Left cardiac atrium (tissue), 4 donors: ENCODE measurements around the gene WFDC10B. TPM values are rescaled to one million over a fixed set of nuclear protein-coding genes. Genes with fewer than 3 reads are reported as not detected.
"Not testable (repeated sequence)": the region's sequence is repeated elsewhere in the genome, so short reads cannot be mapped to it uniquely, and the experiment has no call there.

Experiments
- ATAC-seq, 2 donors: fragments of 200-7000 bp; cut with Tn5 transposase; one replicate each; pipeline ENCODE4 v1.9.1; 2020; ENCODE audit warnings: mild to moderate bottlenecking in 2 of 2, moderate library complexity in 2 of 2
- DNase-seq: peaks from one replicate; pipeline ENCODE4 v3.0.0-alpha.2; 2020
- intact Hi-C, 2 donors: fragments of 100-400 bp; cut with DNase I; formaldehyde crosslinking; loops; one replicate each; pipeline versions ENCODE4 v1.14.1 to v1.15.1; 2022 to 2023
- microRNA-seq, 2 donors: library from miRNA; unstranded; fragments of <30 nt; microRNA quantifications; one replicate each; pipeline ENCODE4 v1.2.0, GENCODE V29; 2020
- total RNA-seq, 2 donors: library from RNA; stranded (reverse); fragmentation: NEBNext Ultra II Directional; extraction: Animal tissue kit (Norgen Biotek cat#: 25700); gene quantifications; one replicate each; pipeline ENCODE4 v1.2.1, GENCODE V29; 2021
- donor health status: DM: no; HTN: yes; CAD: no.
- donor health status: DM: no; HTN: yes; CAD: no; lungs with severe emphysema.
- donor health status: DM: yes; HTN: yes; CAD: no.
- donor health status: Dilated cardiomyopathy.

WFDC10B gene
- total RNA-seq, 2 donors from 2014 or later = not detected

- ATAC-seq, DNase-seq, intact Hi-C loops: not testable (repeated sequence)
Observed at GRCh38 chr20:45657038-45657437, 47.8 kb downstream of the WFDC10B start.

GRCh38 chr20:45651726-45652125, 53.1 kb downstream of the WFDC10B start:
- ATAC-seq = not testable (repeated sequence)

GRCh38 chr20:45649312-45649863, 55.4 kb downstream of the WFDC10B start:
- DNase-seq (no peak), ATAC-seq (no peak)
- intact Hi-C loops = no loop called here

More at GRCh38 chr20:45651726-45652125, 53.1 kb downstream of the WFDC10B start:
- DNase-seq, intact Hi-C loops: not testable (repeated sequence)

GRCh38 chr20:45647441-45648050, 57.3 kb downstream of the WFDC10B start:
- intact Hi-C loops = no loop called here
- DNase-seq (no peak), ATAC-seq (no peak)

GRCh38 chr20:45646875-45647274, 57.9 kb downstream of the WFDC10B start:
- intact Hi-C loops = no loop called here
- no peak for DNase-seq
- ATAC-seq = no peak

- DNase-seq = peak; percentile 18
- ATAC-seq, intact Hi-C loops: not testable (repeated sequence)
Observed at GRCh38 chr20:45645869-45646268, 59.0 kb downstream of the WFDC10B start.

GRCh38 chr20:45641076-45641475, 63.7 kb downstream of the WFDC10B start:
- DNase-seq, intact Hi-C loops, ATAC-seq: not testable (repeated sequence)

- no peak for DNase-seq
- no peak for ATAC-seq
- intact Hi-C loops = no loop called here
Observed at GRCh38 chr20:45639687-45640086, 65.1 kb downstream of the WFDC10B start.

- ATAC-seq (no peak), DNase-seq (no peak)
- intact Hi-C loops = no loop called here
Observed at GRCh38 chr20:45636513-45636912, 68.3 kb downstream of the WFDC10B start.

Small RNAs within 50 kb of the gene (microRNA-seq; reads per million reads assigned to microRNA genes)
- 0.27 to 1.0 reads per million in 2 donors for gene MIR3617

Other genes starting within 250 kb of the WFDC10B start
- gene WFDC2, start 235.3 kb downstream of the WFDC10B start, total RNA-seq = 1 to 10 TPM in 1 of 2 donors, under 1 TPM in 1; 0.52 to 6.9 TPM
- not detected for gene SPINT3, start 189.4 kb downstream of the WFDC10B start, total RNA-seq
- gene WFDC6, start 165.5 kb downstream of the WFDC10B start, total RNA-seq = not detected
- under 1 TPM in 1 of 2 donors, not detected in 1; 0.68 TPM for gene EPPIN, start 157.6 kb downstream of the WFDC10B start, total RNA-seq
- not detected for gene WFDC8, start 125.7 kb downstream of the WFDC10B start, total RNA-seq
- not detected for gene WFDC10A, start 75.3 kb downstream of the WFDC10B start, total RNA-seq
- not detected for gene WFDC9, start 73.7 kb downstream of the WFDC10B start, total RNA-seq
- not detected for gene WFDC11, start 34.8 kb downstream of the WFDC10B start, total RNA-seq
- not detected for gene WFDC13, start 3.0 kb downstream of the WFDC10B start, total RNA-seq
- not detected for gene SPINT4, start 17.3 kb upstream of the WFDC10B start, total RNA-seq
- under 1 TPM in 1 of 2 donors, not detected in 1; 0.39 TPM for gene WFDC3, start 86.9 kb upstream of the WFDC10B start, total RNA-seq
- gene DNTTIP1, start 86.9 kb upstream of the WFDC10B start, total RNA-seq = 10 to 100 TPM; 18.2 to 18.9 TPM
- 1 to 10 TPM in 1 of 2 donors, under 1 TPM in 1; 0.73 to 1.6 TPM for gene UBE2C, start 107.6 kb upstream of the WFDC10B start, total RNA-seq
- gene TNNC2, start 122.3 kb upstream of the WFDC10B start, total RNA-seq = under 1 TPM in 1 of 2 donors, not detected in 1; 0.32 TPM
- gene SNX21, start 128.8 kb upstream of the WFDC10B start, total RNA-seq = 10 to 100 TPM; 23.2 to 30.2 TPM
- 10 to 100 TPM; 20.2 to 21.4 TPM for gene ACOT8, start 152.4 kb upstream of the WFDC10B start, total RNA-seq
- 1 to 10 TPM; 1.7 to 2.5 TPM for gene ZSWIM3, start 152.6 kb upstream of the WFDC10B start, total RNA-seq
- gene ZSWIM1, start 176.2 kb upstream of the WFDC10B start, total RNA-seq = 10 to 100 TPM; 10.7 to 11.5 TPM
- 1 to 10 TPM; 1.6 to 2.2 TPM for gene SPATA25, start 182.6 kb upstream of the WFDC10B start, total RNA-seq
- 10 to 100 TPM in 1 of 2 donors, 1 to 10 TPM in 1; 6.0 to 11.1 TPM for gene NEURL2, start 186.2 kb upstream of the WFDC10B start, total RNA-seq
- gene CTSA, start 186.3 kb upstream of the WFDC10B start, total RNA-seq = 100 to 1,000 TPM; 107 to 108 TPM
- gene PLTP, start 207.1 kb upstream of the WFDC10B start, total RNA-seq = 100 to 1,000 TPM in 1 of 2 donors, 10 to 100 TPM in 1; 86.4 to 397 TPM
- 10 to 100 TPM; 23.1 to 27.6 TPM for gene PCIF1, start 229.7 kb upstream of the WFDC10B start, total RNA-seq